Right lobe of liver (tissue), 6 donors: ENCODE results near the gene SAMD8. TPM values are rescaled to one million over a fixed set of nuclear protein-coding genes. Genes with fewer than 3 reads are reported as not detected.

Experiments
- ATAC-seq, 4 donors: fragments of 200-7000 bp; cut with Tn5 transposase; one replicate each; pipeline ENCODE4 v1.9.1; 2020; ENCODE audit warnings: mild to moderate bottlenecking in 4 of 4, moderate library complexity in 4 of 4
- DNase-seq, 3 donors: peaks; one replicate each; pipeline ENCODE4 v3.0.0-alpha.2; 2020
- H3K27ac ChIP-seq, 3 donors: fragments of 200-600 bp; one replicate each; pipeline ENCODE4 v1.8.0; 2022
- H3K27me3 ChIP-seq, 2 donors: fragments of 200-600 bp; one replicate each; pipeline ENCODE4 v1.8.0; 2022
- H3K36me3 ChIP-seq, 4 donors: fragments of 200-600 bp; sonication (generic) in 1 of 4; one replicate each; pipeline versions ENCODE4 v1.5.1 to v1.8.0; 2017 to 2022; ENCODE audit warnings: control low read depth in 1 of 4
- H3K4me1 ChIP-seq, 4 donors: fragments of 200-600 bp; sonication (generic) in 1 of 4; one replicate each; pipeline versions ENCODE4 v1.5.1 to v1.8.0; 2017 to 2022; ENCODE audit warnings: control low read depth in 1 of 4
- H3K4me3 ChIP-seq, 3 donors: fragments of 200-600 bp; one replicate each; pipeline ENCODE4 v1.8.0; 2022
- H3K9me3 ChIP-seq, 4 donors: fragments of 200-600 bp; sonication (generic) in 1 of 4; one replicate each; pipeline versions ENCODE4 v1.5.1 to v1.8.0; 2017 to 2022; ENCODE audit warnings: control low read depth in 1 of 4
- POLR2A ChIP-seq: fragments of 450-650 bp; IDR thresholded peaks from one replicate; pipeline ENCODE4 v1.6.1; 2017; ENCODE audit warnings: antibody characterized with exemption, mild to moderate bottlenecking
- WGBS: methylation state at CpG from one replicate; pipeline ENCODE4 v1.1.6; 2018; ENCODE audit warnings: low coverage, low lambda C conversion rate; ENCODE audit not compliant: insufficient coverage; ENCODE audit errors: missing lambda C conversion rate; 5-methylcytosine and 5-hydroxymethylcytosine counted together
- intact Hi-C, 2 donors: fragments of 100-400 bp; cut with DNase I; formaldehyde crosslinking; loops; one replicate each; pipeline versions ENCODE4 v1.11.2 to v1.14.1; 2022
- total RNA-seq, 6 experiments: library from RNA; depleted of rRNA in 2 of 6; stranded (reverse); fragments of >200 nt in 2 of 6; fragmentation: NEBNext Ultra II Directional in 3 of 6; extraction: Animal tissue kit (Norgen Biotek cat#: 25700) in 3 of 6; gene quantifications; one replicate each; pipeline versions ENCODE4 v1.1.0 to v1.2.4, GENCODE V29; 2016 to 2023
- TF ChIP-seq, protein P1 (sequence below), 4 donors: fragments of 200-600 bp in 3 of 4; fragments of 450-650 bp in 1 of 4; IDR thresholded peaks; one replicate each; pipeline versions ENCODE4 v1.5.1 to v1.8.0; 2016 to 2022; ENCODE audit warnings: antibody characterized with exemption in 4 of 4, mild to moderate bottlenecking in 2 of 4
- donor health status: DM: no; HTN: yes; CAD: no.
- donor health status: DM: no; HTN: no; CAD: no.
- donor health status: DM: no; HTN: no; CAD: no.
- donor health status: DM: no; HTN: yes; CAD: no.
- donor health status: DM: no; HTN: yes; CAD: no.

The SAMD8 gene
- total RNA-seq, 6 experiments from 2014 or later = 5.7 to 13.2 (median 9.3) TPM

- intact Hi-C loops = no loop called here
- TF ChIP-seq, protein P1, sequence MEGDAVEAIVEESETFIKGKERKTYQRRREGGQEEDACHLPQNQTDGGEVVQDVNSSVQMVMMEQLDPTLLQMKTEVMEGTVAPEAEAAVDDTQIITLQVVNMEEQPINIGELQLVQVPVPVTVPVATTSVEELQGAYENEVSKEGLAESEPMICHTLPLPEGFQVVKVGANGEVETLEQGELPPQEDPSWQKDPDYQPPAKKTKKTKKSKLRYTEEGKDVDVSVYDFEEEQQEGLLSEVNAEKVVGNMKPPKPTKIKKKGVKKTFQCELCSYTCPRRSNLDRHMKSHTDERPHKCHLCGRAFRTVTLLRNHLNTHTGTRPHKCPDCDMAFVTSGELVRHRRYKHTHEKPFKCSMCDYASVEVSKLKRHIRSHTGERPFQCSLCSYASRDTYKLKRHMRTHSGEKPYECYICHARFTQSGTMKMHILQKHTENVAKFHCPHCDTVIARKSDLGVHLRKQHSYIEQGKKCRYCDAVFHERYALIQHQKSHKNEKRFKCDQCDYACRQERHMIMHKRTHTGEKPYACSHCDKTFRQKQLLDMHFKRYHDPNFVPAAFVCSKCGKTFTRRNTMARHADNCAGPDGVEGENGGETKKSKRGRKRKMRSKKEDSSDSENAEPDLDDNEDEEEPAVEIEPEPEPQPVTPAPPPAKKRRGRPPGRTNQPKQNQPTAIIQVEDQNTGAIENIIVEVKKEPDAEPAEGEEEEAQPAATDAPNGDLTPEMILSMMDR (IDR thresholded peaks at IDR 0.05) = no peak
- no peak for TF ChIP-seq POLR2A
- ATAC-seq = no peak
Observed at GRCh38 chr10:75150656-75151055, 39.2 kb downstream of the SAMD8 start.

DNA sequence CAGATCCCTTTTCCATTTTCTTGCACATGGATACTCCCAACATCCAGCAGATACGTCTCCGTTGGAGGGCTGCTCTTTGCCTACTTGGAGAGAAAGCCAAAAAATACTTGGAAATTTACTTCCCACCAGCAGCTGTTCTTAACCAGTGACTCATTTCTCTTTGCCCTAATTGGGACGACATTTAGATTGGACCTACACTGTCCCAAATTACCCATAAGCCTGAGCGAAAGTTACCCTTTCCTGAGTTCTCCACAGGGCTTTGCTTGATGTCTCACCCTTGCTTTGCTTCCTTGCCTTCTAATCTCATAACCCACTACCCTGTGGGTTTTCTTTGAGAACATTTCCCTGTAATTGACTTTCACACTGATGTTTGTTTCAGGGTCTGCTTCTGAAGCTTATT is 48.1 kb downstream of the SAMD8 start:
- Histone ChIP-seq H3K27ac (no peak overlapping the region), H3K36me3 (no peaks in the 10 kb centered on the region), H3K4me1 (no peaks in the 10 kb centered on the region), H3K9me3 (no peaks in the 10 kb centered on the region), H3K27me3 (no peaks in the 10 kb centered on the region), H3K4me3 (no peak overlapping the region)
- 76% methylated on average over 4 of the region's 4 CpGs for WGBS
- TF ChIP-seq, protein P1 (IDR thresholded peaks at IDR 0.05) = no peak
- no peak for TF ChIP-seq POLR2A
- intact Hi-C loops = no loop called here
- DNase-seq (no peak), ATAC-seq (no peak)

More at GRCh38 chr10:75150656-75151055, 39.2 kb downstream of the SAMD8 start:
- no peak for DNase-seq
- no peaks in the 10 kb centered on the region for H3K4me1 ChIP-seq
- 90% methylated on average over 5 of the region's 5 CpGs for WGBS
- H3K4me3 ChIP-seq = no peak overlapping the region
- no peak overlapping the region for H3K27ac ChIP-seq
- peaks cover 0 to 14% (median 0%) of the 10 kb centered on the region in 4 donors for H3K36me3 ChIP-seq
- no peaks in the 10 kb centered on the region for H3K9me3 ChIP-seq
- H3K27me3 ChIP-seq = no peaks in the 10 kb centered on the region

- no peaks in the 10 kb centered on the region for H3K27me3 ChIP-seq
- H3K9me3 ChIP-seq = no peaks in the 10 kb centered on the region
- ATAC-seq (peak in 2 of 4 donors; percentile 15 to 50), DNase-seq (no peak)
- TF ChIP-seq POLR2A = no peak
- TF ChIP-seq, protein P1 (IDR thresholded peaks at IDR 0.05) = no peak
- no peak overlapping the region for H3K4me3 ChIP-seq
- intact Hi-C loops = no loop called here
- 0% methylated on average over 1 of the region's 2 CpGs for WGBS
- peaks cover 0 to 2% (median 0%) of the 10 kb centered on the region in 4 donors for H3K4me1 ChIP-seq
- peaks cover 0 to 6% (median 2%) of the 10 kb centered on the region in 4 donors for H3K36me3 ChIP-seq
- H3K27ac ChIP-seq = no peak overlapping the region
Observed at GRCh38 chr10:75165684-75166622, 54.5 kb downstream of the SAMD8 start.

DNA sequence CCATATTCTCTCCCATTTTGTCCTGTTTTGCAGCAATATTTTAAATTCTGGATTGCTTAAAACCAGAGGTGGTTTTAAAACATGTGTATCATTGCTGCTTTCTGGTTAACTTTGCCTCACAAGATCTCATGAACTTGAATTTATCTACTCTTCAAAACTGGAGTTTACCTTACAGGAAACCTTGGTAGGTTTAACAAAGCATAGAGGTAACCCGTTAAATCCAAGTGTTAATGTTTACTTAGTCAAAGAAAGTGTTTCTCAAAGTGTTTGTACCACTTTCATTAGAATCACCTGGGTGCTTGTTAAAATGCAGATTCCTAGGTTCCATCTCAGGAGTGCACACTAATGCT is 55.1 kb downstream of the SAMD8 start:
- Histone ChIP-seq H3K9me3 (no peaks in the 10 kb centered on the region), H3K27me3 (no peaks in the 10 kb centered on the region), H3K36me3 (peaks cover 0 to 6% (median 2%) of the 10 kb centered on the region in 4 donors), H3K4me1 (peaks cover 0 to 2% (median 0%) of the 10 kb centered on the region in 4 donors), H3K27ac (no peak overlapping the region), H3K4me3 (no peak overlapping the region)
- 47% methylated on average over 1 of the region's 1 CpG for WGBS
- ATAC-seq (no peak), DNase-seq (no peak)
- TF ChIP-seq POLR2A = no peak
- intact Hi-C loops = no loop called here

DNA sequence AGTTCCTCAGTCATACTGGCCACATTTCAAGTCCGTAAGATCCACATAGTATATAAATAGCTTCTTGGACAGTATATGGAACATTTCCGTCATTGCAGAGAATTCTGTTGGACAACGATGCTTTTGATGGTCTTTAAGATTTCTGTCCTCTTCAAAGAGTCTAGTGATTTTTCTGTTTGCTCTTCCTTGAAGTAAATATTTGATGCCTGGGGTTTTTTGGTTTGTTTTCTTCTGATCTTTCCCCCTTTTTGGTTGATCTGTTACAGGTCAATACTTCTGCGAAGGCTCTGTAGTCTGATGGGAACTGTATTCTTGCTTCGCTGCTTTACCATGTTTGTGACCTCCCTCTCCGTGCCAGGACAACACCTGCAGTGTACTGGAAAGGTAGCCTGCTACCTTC is 56.8 kb downstream of the SAMD8 start:
- intact Hi-C loops = no loop called here
- Histone ChIP-seq H3K4me1 (peaks cover 0 to 2% (median 0%) of the 10 kb centered on the region in 4 donors), H3K27me3 (no peaks in the 10 kb centered on the region), H3K4me3 (no peak overlapping the region), H3K36me3 (peaks cover 0 to 6% (median 2%) of the 10 kb centered on the region in 4 donors), H3K9me3 (no peaks in the 10 kb centered on the region), H3K27ac (no peak overlapping the region)
- TF ChIP-seq POLR2A = no peak
- TF ChIP-seq, protein P1 (IDR thresholded peaks at IDR 0.05) = no peak
- WGBS = 59% methylated on average over 6 of the region's 6 CpGs
- ATAC-seq (no peak), DNase-seq (no peak)
